ENCODE measurements around the gene C7orf33.
"Not testable (repeated sequence)": the region's sequence is repeated elsewhere in the genome, so short reads cannot be mapped to it uniquely, and the experiment has no call there.

C7orf33 gene

GRCh38 chr7:148590471-148590870 lies at the start of gene C7orf33:
TSS of gene C7orf33 (plus strand) at chr7:148590766. CDS start at chr7:148590926, 160 bp downstream.
- DNase-seq, result no peak

DNA sequence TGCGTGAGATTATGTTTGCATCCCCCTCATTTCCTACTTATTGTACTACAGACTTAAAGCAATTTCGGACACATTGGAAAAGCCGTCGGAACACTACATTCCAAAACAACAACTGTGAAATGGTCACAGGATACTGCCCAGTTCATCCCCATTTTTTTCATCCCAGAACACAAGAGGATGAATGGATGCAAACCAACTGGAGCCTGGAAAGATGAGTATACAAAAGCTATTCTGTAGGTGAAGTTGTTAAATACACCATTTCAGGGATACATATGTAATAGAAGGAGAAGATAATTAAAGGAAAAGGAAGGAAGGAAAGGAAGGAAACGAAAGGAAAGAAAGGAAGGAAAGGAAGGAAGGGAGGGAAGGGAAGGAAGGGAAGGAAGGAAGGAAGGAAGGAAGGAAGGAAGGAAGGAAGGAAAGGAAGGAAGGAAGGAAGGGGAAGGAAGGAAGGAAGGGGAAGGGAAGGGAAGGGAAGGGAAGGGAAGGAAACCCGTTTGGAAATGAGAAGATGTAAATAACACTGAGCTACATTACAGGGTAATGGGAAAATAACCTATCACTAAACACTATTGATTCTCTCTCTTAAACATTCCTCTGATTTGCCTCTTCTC lies 48.6 kb upstream of the C7orf33 start:
- no peak for DNase-seq

- no peak for DNase-seq
Observed at GRCh38 chr7:148543302-148543701, 47.3 kb upstream of the C7orf33 start.

DNA sequence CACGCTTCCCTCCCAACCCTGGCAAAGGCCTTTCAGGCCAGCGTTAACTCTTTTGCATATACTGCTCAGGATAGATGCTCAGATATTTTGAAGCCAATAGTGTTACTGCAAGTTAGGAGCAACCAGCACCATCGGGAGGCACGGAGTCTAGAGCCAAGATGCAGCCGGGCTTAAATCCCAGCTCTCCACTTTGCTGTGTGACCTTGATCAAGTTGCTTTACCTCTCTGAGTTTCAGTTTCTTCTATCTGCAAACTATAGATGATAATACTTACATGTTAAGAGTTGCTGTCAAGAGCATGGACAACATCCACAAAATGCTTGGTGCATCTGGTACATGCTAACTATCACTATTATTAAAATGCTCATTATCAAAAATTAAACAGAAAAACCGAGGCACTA lies 45.4 kb upstream of the C7orf33 start:
- DNase-seq, result no peak

GRCh38 chr7:148545932-148546331 lies 44.6 kb upstream of the C7orf33 start:
- no peak for DNase-seq

DNA sequence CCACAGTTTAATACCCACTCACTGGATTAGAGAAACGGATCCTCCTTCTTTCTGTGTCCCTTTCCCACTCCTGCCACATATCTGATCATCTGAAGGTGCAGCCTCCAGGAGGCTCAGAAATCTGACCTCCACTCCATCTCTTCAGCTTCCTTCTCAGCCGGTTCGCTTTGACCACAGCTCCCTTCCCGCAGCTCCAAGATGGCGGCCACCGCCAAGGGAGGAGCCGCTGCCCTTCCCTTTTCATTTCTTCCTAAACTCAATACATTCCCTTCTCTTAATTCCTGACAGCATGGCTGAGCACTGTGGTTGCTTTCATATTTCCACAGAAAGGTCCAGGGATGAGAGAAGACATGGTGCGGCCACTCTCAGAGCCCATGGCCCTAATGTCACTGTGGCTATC lies 43.7 kb upstream of the C7orf33 start:
- no peak for DNase-seq

- no peak for DNase-seq
Observed at GRCh38 chr7:148547951-148548350, 42.6 kb upstream of the C7orf33 start.

GRCh38 chr7:148553979-148554378 lies 36.6 kb upstream of the C7orf33 start:
- no peak for DNase-seq

DNA sequence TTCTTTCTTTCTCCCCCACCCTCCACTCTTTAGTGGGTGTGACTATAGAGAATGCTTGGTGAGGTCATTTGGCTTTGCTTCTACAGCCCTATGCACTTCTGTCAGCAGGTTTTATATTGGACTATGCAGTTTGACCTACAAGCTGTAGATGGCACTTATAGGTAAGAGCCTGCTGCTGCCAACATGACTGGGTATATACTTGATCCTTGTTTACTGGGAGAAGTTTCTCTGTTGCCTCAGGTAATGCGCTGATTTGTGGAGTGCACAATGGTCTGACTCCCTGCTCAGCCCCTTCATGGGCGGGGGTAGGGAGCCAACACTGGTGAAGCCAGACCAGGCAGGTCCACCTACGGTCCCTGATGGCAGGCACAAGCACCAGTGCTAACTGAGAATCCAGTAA lies 33.7 kb upstream of the C7orf33 start:
- DNase-seq, result no peak

DNA sequence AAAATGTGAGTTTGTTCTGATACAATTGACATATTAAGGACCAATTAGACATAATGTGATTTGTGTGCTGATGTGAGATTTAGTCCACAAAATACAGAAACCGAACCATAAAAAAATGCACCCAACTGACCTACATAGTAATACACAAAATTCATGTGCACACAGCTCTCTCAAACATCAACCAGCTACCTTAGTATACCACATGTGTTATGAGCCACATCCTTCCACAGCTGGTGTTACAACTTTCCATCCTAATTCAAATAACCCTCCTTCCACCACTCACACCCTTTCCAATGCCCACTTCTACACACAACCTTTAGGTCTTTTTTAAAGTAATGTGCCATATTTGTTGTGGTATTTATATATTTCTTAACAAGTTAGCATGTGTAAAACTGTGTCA lies 31.7 kb upstream of the C7orf33 start:
- DNase-seq, result no peak

- DNase-seq, result no peak
Observed at GRCh38 chr7:148561099-148561498, 29.5 kb upstream of the C7orf33 start.

DNA sequence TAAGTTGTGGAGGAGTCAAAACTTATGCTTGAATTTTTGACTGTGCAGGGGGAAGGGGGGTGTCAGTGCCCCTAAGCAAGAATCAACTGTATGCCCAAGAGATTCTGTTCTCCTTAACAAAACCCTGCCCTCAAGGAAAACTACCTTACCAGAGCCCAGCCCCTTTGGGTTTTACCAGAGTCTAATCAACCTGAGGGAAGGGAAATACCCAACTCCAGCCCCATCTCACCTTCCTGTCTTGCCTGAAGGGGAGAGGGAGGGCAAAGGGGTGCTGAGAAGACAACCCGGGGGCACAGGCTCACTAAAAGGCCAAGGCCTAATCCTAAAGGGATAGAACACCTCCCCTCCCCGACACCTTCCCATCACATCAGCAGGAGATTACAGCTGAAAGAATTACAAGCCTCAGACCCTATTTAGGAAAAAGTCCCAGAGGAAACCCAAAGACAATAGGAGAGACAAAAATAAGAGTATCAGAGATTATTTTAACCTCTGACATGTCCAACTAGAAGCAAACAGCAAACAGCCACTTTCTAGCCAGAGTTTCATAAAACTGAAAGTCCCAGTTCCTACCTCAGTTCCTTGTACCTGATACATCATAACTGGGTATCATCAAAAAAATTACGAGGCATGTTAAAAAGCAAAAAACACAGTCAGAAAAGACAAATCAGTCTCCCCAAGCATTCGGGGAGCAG lies 26.8 kb upstream of the C7orf33 start:
- no peak for DNase-seq

DNA sequence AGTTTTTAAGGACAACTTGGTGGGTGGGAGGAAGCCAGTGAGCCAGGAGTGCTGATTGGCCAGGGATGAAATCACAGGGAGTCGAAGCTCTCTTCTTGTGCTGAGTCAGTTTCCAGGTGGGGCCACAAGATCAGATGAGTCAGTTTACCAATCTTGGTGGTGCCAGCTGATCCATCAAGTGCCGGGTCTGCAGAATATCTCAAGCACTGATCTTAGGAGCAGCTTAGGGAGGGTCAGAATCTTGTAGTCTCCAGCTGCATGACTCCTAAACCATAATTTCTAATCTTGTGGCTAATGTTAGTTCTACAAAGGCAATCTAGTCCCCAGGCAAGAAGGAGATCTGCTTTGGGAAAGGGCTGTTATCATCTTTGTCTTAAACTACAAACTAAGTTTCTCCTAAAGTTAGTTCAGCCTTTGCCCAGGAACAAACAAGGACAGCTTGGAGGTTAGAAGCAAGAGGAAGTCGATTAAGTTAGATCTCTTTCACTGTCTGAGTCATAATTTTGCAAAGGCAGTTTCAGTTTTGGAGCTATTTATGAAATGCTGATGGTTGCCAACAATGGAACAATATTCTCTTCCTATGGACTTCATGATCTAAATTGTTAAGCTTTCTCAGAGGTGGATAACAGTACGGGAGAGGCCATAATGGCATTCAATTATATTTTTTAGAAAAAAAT lies 26.2 kb upstream of the C7orf33 start:
- not testable (repeated sequence) for DNase-seq

- DNase-seq, result no peak
Observed at GRCh38 chr7:148566736-148567135, 23.8 kb upstream of the C7orf33 start.

DNA sequence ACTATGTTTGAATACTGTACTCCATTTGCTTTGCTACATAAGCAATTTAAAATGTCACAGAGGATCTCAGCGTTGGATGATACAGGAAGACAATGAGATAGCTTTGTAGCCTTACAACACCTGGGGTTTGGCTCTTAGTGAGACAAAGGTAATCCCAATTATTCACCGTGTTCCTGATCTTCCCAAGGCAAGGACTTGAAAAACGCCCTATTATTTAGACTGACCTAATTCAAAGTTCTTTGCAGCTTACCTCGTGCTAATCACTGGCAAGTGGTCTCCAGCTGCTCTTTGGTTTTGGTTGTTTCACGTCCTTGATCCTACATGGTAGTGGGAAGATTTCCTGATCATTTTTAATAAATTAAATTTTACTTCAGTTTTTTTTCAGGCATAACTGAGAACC lies 23.0 kb upstream of the C7orf33 start:
- no peak for DNase-seq

- DNase-seq, result no peak
Observed at GRCh38 chr7:148570510-148570909, 20.1 kb upstream of the C7orf33 start.

GRCh38 chr7:148570973-148571372 lies 19.6 kb upstream of the C7orf33 start:
- not testable (repeated sequence) for DNase-seq

GRCh38 chr7:148571381-148571780 lies 19.2 kb upstream of the C7orf33 start:
- DNase-seq, result no peak

DNA sequence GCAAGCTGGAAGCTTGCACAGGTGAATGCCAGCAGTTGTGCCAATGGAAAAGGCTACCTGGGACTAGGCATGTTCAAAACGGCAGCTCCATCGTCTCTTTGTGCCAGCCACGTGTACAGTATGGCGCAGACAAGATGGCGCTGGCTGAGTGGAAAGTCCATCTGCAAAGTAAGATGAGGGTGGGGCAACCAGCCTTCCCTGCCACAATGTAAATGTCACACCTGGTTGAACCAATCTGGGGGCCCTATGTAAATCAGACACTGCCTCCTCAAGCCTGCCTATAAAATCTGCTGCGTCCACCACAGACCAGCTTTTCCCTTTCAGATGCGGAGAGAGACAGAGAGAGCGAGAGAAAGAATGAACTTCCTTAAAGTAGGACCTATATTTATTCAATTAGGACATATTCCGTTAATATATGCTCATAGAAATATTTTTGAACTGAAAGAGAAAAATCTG lies 18.5 kb upstream of the C7orf33 start:
- no peak for DNase-seq

GRCh38 chr7:148573581-148573980 lies 17.0 kb upstream of the C7orf33 start:
- DNase-seq, result not testable (repeated sequence)

GRCh38 chr7:148575640-148576411 lies 14.7 kb upstream of the C7orf33 start:
- peak; percentile 90 for DNase-seq

- no peak for DNase-seq
Observed at GRCh38 chr7:148579366-148579765, 11.2 kb upstream of the C7orf33 start.

DNA sequence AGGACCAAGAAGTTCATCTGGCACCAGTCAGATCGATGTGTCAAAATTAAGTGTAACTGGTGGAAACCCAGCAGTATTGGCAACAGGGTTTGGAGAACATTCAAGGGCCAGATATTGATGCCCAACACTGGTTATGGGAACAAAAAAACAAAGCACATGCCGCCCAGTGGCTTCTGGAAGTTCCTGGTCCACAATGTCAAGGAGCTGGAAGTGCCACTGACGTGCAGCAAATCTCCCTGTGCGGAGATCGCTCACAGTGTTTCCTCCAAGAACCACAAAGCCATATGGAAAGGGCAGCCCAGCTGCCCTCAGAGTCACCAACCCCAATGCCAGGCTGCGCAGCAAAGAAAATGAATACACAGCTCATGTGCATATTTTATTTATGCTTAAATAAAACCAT lies 10.1 kb upstream of the C7orf33 start:
- DNase-seq, result no peak
